ENCODE results near the gene GDF11.

Gene GDF11

GRCh38 chr12:55720071-55720564 lies 22.8 kb upstream of the GDF11 start, which contains the start of gene RDH5:
Gene RDH5, plus strand, starts transcription at chr12:55720393. Its CDS starts 792 bp downstream, at chr12:55721185.
- DNase-seq = no peak
- in situ Hi-C loops (cut with MboI; ENCODE audit: low pct_unique_long_range_greater_than_20kb, low sequenced_read_pairs) = no loop called here

DNA sequence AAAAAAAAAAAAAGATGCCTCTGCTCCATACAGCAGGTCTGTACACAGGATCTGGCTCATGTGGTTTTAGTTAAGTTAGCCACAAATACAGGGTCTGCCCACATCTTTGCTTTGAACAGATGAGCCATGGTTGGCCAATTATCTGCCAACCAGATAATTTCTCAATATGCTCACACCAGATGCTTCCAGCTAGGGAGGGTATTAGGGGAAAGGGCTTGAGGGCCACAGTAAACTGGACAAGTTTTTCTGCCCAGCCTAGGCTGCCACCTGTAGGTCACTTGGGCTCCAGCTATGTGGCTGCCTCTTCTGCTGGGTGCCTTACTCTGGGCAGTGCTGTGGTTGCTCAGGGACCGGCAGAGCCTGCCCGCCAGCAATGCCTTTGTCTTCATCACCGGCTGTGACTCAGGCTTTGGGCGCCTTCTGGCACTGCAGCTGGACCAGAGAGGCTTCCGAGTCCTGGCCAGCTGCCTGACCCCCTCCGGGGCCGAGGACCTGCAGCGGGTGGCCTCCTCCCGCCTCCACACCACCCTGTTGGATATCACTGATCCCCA lies 22.0 kb upstream of the GDF11 start:
- peak; percentile 55 for DNase-seq
- in situ Hi-C loops (cut with MboI; ENCODE audit: low pct_unique_long_range_greater_than_20kb, low sequenced_read_pairs) = no loop called here

DNA sequence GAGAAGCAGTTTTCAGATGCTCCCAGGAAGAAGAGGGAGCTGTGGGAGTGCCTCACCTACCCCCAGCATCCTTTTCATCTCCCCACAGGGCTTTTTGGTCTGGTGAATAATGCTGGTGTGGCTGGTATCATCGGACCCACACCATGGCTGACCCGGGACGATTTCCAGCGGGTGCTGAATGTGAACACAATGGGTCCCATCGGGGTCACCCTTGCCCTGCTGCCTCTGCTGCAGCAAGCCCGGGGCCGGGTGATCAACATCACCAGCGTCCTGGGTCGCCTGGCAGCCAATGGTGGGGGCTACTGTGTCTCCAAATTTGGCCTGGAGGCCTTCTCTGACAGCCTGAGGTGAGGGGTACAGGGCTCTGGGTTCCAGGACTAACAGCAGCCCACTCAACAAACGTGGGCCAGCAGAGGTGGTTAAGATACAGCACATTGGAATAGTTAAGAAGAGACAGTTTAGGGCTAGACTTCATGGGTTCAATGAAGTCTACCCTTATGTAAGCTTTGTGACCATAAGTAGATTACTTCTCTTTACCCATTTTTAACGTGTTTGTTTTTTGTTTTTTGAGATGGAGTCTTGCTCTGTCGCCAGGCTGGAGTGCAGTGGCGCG lies 21.2 kb upstream of the GDF11 start:
- in situ Hi-C loops (cut with MboI; ENCODE audit: low pct_unique_long_range_greater_than_20kb, low sequenced_read_pairs) = no loop called here
- no peak for DNase-seq

GRCh38 chr12:55722948-55723347 lies 20.0 kb upstream of the GDF11 start:
- no peak for DNase-seq
- in situ Hi-C loops (cut with MboI; ENCODE audit: low pct_unique_long_range_greater_than_20kb, low sequenced_read_pairs) = no loop called here

DNA sequence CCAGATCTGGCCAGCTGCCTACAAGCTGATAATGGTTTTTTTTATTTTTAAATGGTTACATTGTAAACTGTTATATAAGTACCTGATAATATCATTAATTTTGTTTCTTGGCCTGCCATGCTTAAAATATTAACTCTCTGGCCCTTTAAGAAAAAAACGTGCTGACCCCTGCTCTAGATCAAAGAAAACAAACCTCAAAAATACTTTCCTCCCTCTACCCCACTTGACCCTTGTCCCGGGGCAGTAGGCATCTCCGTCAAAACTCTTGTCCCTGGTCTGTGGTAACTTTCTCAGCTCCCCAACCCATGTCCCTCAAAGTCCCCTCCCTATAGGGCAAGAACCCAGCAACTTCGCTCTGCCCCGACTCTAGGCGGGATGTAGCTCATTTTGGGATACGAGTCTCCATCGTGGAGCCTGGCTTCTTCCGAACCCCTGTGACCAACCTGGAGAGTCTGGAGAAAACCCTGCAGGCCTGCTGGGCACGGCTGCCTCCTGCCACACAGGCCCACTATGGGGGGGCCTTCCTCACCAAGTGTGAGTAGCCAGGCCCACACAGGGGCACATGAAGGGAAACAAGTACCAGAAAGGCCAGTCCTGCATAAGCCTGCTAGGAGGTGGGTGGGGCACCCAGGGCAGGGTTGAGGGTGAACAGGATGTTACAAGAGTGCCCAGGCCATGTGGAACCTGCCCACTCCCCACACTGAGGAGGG lies 19.3 kb upstream of the GDF11 start:
- in situ Hi-C loops (cut with MboI; ENCODE audit: low pct_unique_long_range_greater_than_20kb, low sequenced_read_pairs) = no loop called here
- no peak for DNase-seq

DNA sequence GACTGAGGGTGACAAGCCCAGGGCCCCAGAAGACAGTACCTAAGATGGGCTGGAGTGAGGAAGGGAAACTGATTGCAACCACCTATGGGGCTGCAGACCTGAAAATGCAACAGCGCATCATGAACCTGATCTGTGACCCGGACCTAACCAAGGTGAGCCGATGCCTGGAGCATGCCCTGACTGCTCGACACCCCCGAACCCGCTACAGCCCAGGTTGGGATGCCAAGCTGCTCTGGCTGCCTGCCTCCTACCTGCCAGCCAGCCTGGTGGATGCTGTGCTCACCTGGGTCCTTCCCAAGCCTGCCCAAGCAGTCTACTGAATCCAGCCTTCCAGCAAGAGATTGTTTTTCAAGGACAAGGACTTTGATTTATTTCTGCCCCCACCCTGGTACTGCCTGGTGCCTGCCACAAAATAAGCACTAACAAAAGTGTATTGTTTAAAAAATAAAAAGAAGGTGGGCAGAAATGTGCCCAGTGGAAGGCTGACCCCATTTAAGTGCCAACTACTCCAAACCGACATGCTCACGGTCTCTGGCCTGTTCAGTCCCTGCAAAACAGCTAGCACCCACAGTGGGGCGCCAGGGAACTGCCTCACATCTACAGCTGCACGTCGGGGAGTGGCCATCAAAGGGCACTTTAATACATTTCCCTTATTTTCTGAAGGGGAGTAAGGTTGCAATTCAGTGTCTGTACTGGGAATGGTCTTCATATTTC lies 18.5 kb upstream of the GDF11 start:
- peak; percentile 80 for DNase-seq
- in situ Hi-C loops (cut with MboI; ENCODE audit: low pct_unique_long_range_greater_than_20kb, low sequenced_read_pairs) = no loop called here

GRCh38 chr12:55724940-55725309 lies 18.0 kb upstream of the GDF11 start:
- DNase-seq = no peak
- in situ Hi-C loops (cut with MboI; ENCODE audit: low pct_unique_long_range_greater_than_20kb, low sequenced_read_pairs) = no loop called here

DNA sequence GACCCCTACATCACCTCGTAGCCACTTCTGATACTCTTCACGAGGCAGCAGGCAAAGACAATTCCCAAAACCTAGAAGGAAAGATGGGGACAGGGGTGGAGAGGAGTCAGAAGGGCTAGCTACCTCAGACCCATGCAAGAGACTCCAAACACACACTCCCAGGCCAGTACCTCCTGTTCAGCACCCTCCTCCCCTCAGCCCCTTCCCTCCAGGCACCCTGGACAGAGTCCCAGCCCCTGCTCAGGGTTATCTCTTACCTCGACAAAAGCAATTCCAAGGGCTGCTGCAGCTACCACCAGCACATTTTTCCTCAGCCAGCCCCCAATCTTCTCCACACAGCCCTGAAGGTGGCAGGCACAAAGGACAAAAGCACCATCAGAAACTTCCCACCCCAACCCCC lies 17.4 kb upstream of the GDF11 start:
- DNase-seq = no peak
- in situ Hi-C loops (cut with MboI; ENCODE audit: low pct_unique_long_range_greater_than_20kb, low sequenced_read_pairs) = no loop called here

DNA sequence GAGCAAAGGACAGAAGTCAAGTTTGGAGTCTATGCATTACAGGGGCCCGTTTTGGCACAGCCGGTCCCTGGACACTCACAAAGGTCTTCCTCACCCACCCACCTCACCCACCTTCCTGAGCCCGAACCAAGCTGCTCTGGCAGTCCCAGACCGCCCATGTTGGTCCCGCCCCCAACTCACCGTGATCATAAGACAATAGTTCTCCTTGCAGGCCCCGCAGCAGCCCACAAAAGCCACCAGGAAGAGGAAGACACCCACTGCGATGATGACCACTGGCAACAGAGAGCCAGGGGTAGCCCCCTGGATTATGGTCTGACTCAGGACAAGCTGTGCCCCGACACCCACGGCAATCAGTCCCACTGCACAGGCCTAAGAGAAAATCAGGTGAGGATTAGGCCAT lies 16.0 kb upstream of the GDF11 start:
- in situ Hi-C loops (cut with MboI; ENCODE audit: low pct_unique_long_range_greater_than_20kb, low sequenced_read_pairs) = no loop called here
- DNase-seq = no peak

GRCh38 chr12:55727643-55728185 lies 15.2 kb upstream of the GDF11 start:
- no peak for DNase-seq
- in situ Hi-C loops (cut with MboI; ENCODE audit: low pct_unique_long_range_greater_than_20kb, low sequenced_read_pairs) = no loop called here

DNA sequence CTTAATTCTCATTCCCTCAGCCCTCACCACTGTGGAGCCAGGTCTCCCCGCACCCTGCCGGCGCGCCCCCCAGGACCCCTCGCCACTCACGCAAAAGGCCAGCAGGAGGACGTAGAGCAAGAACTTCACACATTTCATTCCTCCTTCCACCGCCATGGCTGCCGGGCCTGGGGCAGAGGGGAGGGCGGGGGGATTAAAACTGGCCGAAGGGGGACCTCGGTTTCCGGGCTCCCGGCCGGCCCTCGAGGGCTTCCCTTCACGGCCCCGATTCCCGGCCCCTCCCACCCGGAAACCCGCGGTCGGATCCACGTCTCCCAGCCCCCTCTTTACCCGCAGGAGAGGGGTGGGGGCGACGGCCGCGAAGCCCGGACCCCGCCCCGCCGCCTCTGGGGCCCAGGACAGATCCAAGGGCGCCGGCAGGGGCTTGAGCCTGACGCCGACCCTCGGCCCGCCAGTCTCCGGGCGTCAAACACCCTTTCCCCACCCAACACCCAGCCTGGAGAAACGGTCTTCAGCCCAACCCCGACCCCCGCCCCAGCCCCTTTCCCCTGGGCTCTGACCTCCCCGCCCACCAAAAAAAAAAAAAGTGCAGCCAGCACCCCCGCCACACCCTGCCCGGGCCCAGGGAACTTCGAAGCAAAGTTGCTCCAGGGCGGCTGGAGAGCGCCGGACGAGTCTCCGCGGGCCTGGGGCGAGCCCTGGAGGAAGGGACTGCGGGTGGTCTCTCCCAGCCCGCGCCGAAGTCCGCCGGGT lies 14.6 kb upstream of the GDF11 start:
- in situ Hi-C loops (cut with MboI; ENCODE audit: low pct_unique_long_range_greater_than_20kb, low sequenced_read_pairs) = no loop called here
- DNase-seq = peak; percentile 57

- peak; percentile 91 for DNase-seq
- in situ Hi-C loops (cut with MboI; ENCODE audit: low pct_unique_long_range_greater_than_20kb, low sequenced_read_pairs) = no loop called here
Measured at GRCh38 chr12:55728939-55729818, 13.7 kb upstream of the GDF11 start, which contains the start of gene CD63. Gene CD63, minus strand, starts transcription at chr12:55729009. Its CDS starts 668 bp downstream, at chr12:55728341.

GRCh38 chr12:55729819-55730818 lies 12.8 kb upstream of the GDF11 start:
- DNase-seq = peak; percentile 77
- in situ Hi-C loops (cut with MboI; ENCODE audit: low pct_unique_long_range_greater_than_20kb, low sequenced_read_pairs) = no loop called here

DNA sequence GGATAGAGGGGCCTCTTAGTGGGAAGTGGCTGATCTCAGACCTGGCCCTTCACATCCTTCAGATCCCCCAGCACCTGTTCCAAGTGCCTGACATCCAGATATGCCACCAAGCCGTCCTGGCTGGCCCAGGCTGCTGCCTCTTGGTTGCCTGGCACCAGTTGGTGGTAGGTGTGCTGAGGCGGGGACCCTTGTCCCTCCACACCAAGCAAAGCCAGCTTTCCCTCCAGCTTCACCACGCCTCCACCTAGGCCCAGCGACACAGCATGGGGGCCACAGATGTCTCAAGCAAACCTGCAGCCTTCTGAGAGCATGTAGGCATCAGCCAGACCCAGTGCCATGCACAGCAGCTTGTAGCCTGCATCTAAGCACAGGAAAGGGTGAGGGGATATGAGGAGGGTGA lies 10.6 kb upstream of the GDF11 start:
- in situ Hi-C loops (cut with MboI; ENCODE audit: low pct_unique_long_range_greater_than_20kb, low sequenced_read_pairs) = no loop called here
- DNase-seq = no peak

DNA sequence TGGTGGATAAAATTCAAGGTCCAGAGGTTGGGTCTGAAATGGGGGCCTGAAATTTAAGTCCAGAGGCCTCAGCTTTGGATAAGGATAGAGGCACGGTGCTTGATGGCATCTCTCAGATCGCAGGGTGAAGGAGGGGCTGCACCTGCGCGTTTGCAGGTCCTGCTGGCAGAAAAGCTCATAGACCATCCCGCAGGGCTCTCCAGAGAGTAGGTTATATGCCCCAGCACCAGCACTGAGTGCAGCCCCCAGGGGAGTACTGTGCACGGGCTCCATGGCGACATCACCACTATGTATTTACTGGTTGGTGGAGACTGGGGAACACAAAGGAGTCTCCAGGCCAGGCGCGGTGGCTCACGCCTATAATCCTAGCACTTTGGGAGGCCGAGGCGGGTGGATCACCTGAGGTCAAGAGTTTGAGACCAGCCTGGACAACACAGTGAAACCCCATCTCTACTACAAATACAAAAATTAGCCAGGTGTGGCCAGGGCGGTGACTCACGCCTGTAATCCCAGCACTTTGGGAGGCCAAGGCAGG lies 9.8 kb upstream of the GDF11 start:
- in situ Hi-C loops (cut with MboI; ENCODE audit: low pct_unique_long_range_greater_than_20kb, low sequenced_read_pairs) = no loop called here
- DNase-seq = no peak

DNA sequence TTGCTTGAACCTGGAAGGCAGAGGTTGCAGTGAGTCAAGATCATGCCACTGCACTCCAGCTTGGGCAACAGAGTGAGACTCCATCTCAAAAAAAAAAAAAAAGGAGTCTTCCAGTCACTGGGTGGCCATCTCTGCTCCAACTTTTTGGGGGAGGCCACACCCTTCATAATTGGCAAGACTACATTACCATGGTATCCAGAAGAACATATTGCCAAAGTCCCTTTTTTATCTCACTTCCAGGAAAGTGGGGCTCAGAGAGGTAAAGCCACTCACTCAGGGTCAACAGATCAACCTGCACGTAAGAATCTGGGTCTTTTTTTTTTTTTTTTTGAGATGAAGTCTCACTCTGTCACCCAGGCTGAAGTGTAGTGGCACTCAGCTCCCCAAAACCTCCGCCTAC lies 9.1 kb upstream of the GDF11 start:
- in situ Hi-C loops (cut with MboI; ENCODE audit: low pct_unique_long_range_greater_than_20kb, low sequenced_read_pairs) = no loop called here
- no peak for DNase-seq

DNA sequence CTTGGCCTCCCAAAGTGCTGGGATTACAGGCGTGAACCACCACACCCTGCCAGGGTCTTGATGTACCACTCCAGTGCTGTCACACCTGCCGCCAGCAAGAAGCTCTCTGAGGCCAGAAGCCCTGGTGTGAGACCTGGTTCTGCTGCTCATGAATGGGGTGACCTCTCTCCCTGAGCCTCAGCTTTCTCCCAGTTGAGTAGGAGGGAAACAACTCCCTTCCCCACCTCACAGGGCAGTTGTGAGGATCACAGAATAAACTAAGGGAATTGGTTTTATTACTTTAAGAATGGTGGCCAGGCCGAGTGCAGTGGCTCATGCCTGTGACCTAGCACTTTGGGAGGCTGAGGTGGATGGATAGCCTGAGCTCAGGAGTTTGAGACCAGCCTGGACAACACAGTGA lies 8.3 kb upstream of the GDF11 start:
- in situ Hi-C loops (cut with MboI; ENCODE audit: low pct_unique_long_range_greater_than_20kb, low sequenced_read_pairs) = no loop called here

More for the DNA sequence above, 8.3 kb upstream of the GDF11 start:
- DNase-seq = no peak
